ENCODE results near the gene PRKD2.

PRKD2 gene

GRCh38 chr19:46730595-46730994 lies 13.7 kb upstream of the PRKD2 start:
- DNase-seq (no peak), ATAC-seq (ENCODE audit: insufficient read depth, low read depth) (no peak)
- Histone ChIP-seq H2AFZ (ENCODE audit: low read depth, low read length) (no peak overlapping the region), H3K9ac (ENCODE audit: low read depth, low read length) (no peak overlapping the region), H3K27me3 (ENCODE audit: insufficient read depth, low read length, poor library complexity) (no peaks in the 10 kb centered on the region), H3K27ac (ENCODE audit: low read length) (no peak overlapping the region), H3K36me3 (ENCODE audit: insufficient read depth, low read length) (peaks cover 97% of the 10 kb centered on the region), H3K79me2 (ENCODE audit: insufficient read depth, low read length) (peaks cover 69% of the 10 kb centered on the region), H4K20me1 (ENCODE audit: insufficient read depth, low read length) (peaks cover 84% of the 10 kb centered on the region), H3K9me3 (ENCODE audit: insufficient read depth, low read length, severe bottlenecking) (no peaks in the 10 kb centered on the region), H3K4me2 (ENCODE audit: insufficient read depth, low read length) (no peak overlapping the region), H3K4me1 (ENCODE audit: insufficient read depth, low read length) (no peaks in the 10 kb centered on the region), H3K4me3 (ENCODE audit: low read depth in 1 of 2, low read length in 2 of 2) (no peak overlapping the region)
- TF ChIP-seq EZH2 (IDR thresholded peaks at IDR 0.05; ENCODE audit: borderline replicate concordance, low read depth, low read length, severe bottlenecking) (no peak), CTCF (IDR thresholded peaks at IDR 0.05; ENCODE audit: borderline replicate concordance, extremely low read depth, low read length, poor library complexity, severe bottlenecking) (no peak)

GRCh38 chr19:46730187-46730586 lies 13.3 kb upstream of the PRKD2 start:
- Histone ChIP-seq H3K27me3 (ENCODE audit: insufficient read depth, low read length, poor library complexity) (no peaks in the 10 kb centered on the region), H3K4me2 (ENCODE audit: insufficient read depth, low read length) (no peak overlapping the region), H3K4me1 (ENCODE audit: insufficient read depth, low read length) (no peaks in the 10 kb centered on the region), H3K9ac (ENCODE audit: low read depth, low read length) (no peak overlapping the region), H3K9me3 (ENCODE audit: insufficient read depth, low read length, severe bottlenecking) (no peaks in the 10 kb centered on the region), H3K4me3 (ENCODE audit: low read depth in 1 of 2, low read length in 2 of 2) (no peak overlapping the region), H3K27ac (ENCODE audit: low read length) (no peak overlapping the region), H2AFZ (ENCODE audit: low read depth, low read length) (no peak overlapping the region), H3K79me2 (ENCODE audit: insufficient read depth, low read length) (peaks cover 71% of the 10 kb centered on the region), H4K20me1 (ENCODE audit: insufficient read depth, low read length) (peaks cover 86% of the 10 kb centered on the region), H3K36me3 (ENCODE audit: insufficient read depth, low read length) (peaks cover 98% of the 10 kb centered on the region)
- no peak for ATAC-seq (ENCODE audit: insufficient read depth, low read depth)
- TF ChIP-seq EZH2 (IDR thresholded peaks at IDR 0.05; ENCODE audit: borderline replicate concordance, low read depth, low read length, severe bottlenecking): no peak
- TF ChIP-seq CTCF (IDR thresholded peaks at IDR 0.05; ENCODE audit: borderline replicate concordance, extremely low read depth, low read length, poor library complexity, severe bottlenecking): no peak
- no peak for DNase-seq

GRCh38 chr19:46729696-46730095 lies 12.8 kb upstream of the PRKD2 start:
- Histone ChIP-seq H2AFZ (ENCODE audit: low read depth, low read length) (no peak overlapping the region), H3K9ac (ENCODE audit: low read depth, low read length) (no peak overlapping the region), H3K79me2 (ENCODE audit: insufficient read depth, low read length) (peaks cover 67% of the 10 kb centered on the region), H3K27ac (ENCODE audit: low read length) (no peak overlapping the region), H3K36me3 (ENCODE audit: insufficient read depth, low read length) (peaks cover 99% of the 10 kb centered on the region), H3K4me3 (ENCODE audit: low read depth in 1 of 2, low read length in 2 of 2) (no peak overlapping the region), H3K27me3 (ENCODE audit: insufficient read depth, low read length, poor library complexity) (no peaks in the 10 kb centered on the region), H3K9me3 (ENCODE audit: insufficient read depth, low read length, severe bottlenecking) (no peaks in the 10 kb centered on the region), H4K20me1 (ENCODE audit: insufficient read depth, low read length) (peaks cover 87% of the 10 kb centered on the region), H3K4me2 (ENCODE audit: insufficient read depth, low read length) (no peak overlapping the region), H3K4me1 (ENCODE audit: insufficient read depth, low read length) (no peaks in the 10 kb centered on the region)
- no peak for DNase-seq
- TF ChIP-seq CTCF (IDR thresholded peaks at IDR 0.05; ENCODE audit: borderline replicate concordance, extremely low read depth, low read length, poor library complexity, severe bottlenecking) (no peak), EZH2 (IDR thresholded peaks at IDR 0.05; ENCODE audit: borderline replicate concordance, low read depth, low read length, severe bottlenecking) (no peak)
- no peak for ATAC-seq (ENCODE audit: insufficient read depth, low read depth)

Measured in DND-41 (cell line).